HT1080 (cell line): ENCODE results near the gene NCBP3. TPM values are rescaled to one million over a fixed set of nuclear protein-coding genes. Genes with fewer than 3 reads are reported as not detected.
"Not testable (repeated sequence)": the region's sequence is repeated elsewhere in the genome, so short reads cannot be mapped to it uniquely, and the experiment has no call there.

Source experiments
- DNase-seq: peaks from one replicate; pipeline ENCODE4 v3.0.0-alpha.2; 2015; ENCODE audit warnings: low read depth
- total RNA-seq: library from RNA; depleted of rRNA; stranded (reverse); fragments of >200 nt; shearing (Covaris generic); gene quantifications from 2 replicates; pipeline ENCODE4 v1.2.3, GENCODE V29; 2014

Gene NCBP3
- total RNA-seq, 1 experiment from 2014 or later = 23.6 TPM

- DNase-seq = peak; percentile 70
Measured at GRCh38 chr17:3794557-3795389, 51.3 kb downstream of the NCBP3 start.

GRCh38 chr17:3794152-3794551, 51.9 kb downstream of the NCBP3 start:
- DNase-seq = not testable (repeated sequence)

GRCh38 chr17:3793258-3793657, 52.8 kb downstream of the NCBP3 start:
- DNase-seq = not testable (repeated sequence)

- no peak for DNase-seq
Measured at GRCh38 chr17:3792481-3792880, 53.6 kb downstream of the NCBP3 start.

- DNase-seq = peak; percentile 45
Measured at GRCh38 chr17:3788200-3788599, 57.8 kb downstream of the NCBP3 start.

- DNase-seq = not testable (repeated sequence)
Measured at GRCh38 chr17:3785323-3785722, 60.7 kb downstream of the NCBP3 start.

- no peak for DNase-seq
Measured at GRCh38 chr17:3782751-3783150, 63.3 kb downstream of the NCBP3 start.

GRCh38 chr17:3780986-3781385, 65.1 kb downstream of the NCBP3 start:
- DNase-seq = no peak

- DNase-seq = no peak
Measured at GRCh38 chr17:3777366-3778120, 68.5 kb downstream of the NCBP3 start.

- DNase-seq = no peak
Measured at GRCh38 chr17:3773966-3774365, 72.1 kb downstream of the NCBP3 start.

- peak; percentile 61 for DNase-seq
Measured at GRCh38 chr17:3773511-3773910, 72.5 kb downstream of the NCBP3 start.

GRCh38 chr17:3772764-3773163, 73.3 kb downstream of the NCBP3 start:
- no peak for DNase-seq

GRCh38 chr17:3771140-3771539, 74.9 kb downstream of the NCBP3 start:
- DNase-seq = no peak

- no peak for DNase-seq
Measured at GRCh38 chr17:3770466-3770865, 75.6 kb downstream of the NCBP3 start.

GRCh38 chr17:3768769-3769168, 77.3 kb downstream of the NCBP3 start:
- no peak for DNase-seq

GRCh38 chr17:3768341-3768740, 77.7 kb downstream of the NCBP3 start:
- DNase-seq = no peak

GRCh38 chr17:3766779-3767178, 79.3 kb downstream of the NCBP3 start:
- DNase-seq = no peak

GRCh38 chr17:3765981-3766380, 80.1 kb downstream of the NCBP3 start:
- DNase-seq = no peak

GRCh38 chr17:3763777-3764170, 82.3 kb downstream of the NCBP3 start:
- no peak for DNase-seq

GRCh38 chr17:3762922-3763776, 82.9 kb downstream of the NCBP3 start:
- peak; percentile 30 for DNase-seq

- DNase-seq = no peak
Measured at GRCh38 chr17:3761918-3762380, 84.1 kb downstream of the NCBP3 start.
